A673 (cell line): ENCODE data around the gene SIM2. TPM values are rescaled to one million over a fixed set of nuclear protein-coding genes. Genes with fewer than 3 reads are reported as not detected.

Source experiments
- BruUV-seq: library from RNA; stranded (reverse); fragments of 400-500 nt; replicated peaks from 2 replicates; lab custom pipeline; 2021; lab: Mats Ljungman, UMichigan
- CTCF ChIA-PET: fragments of 300-600 bp; sonication (Branson Sonifier 250); formaldehyde crosslinking; loops from one replicate; lab custom pipeline; 2022; ENCODE audit warnings: antibody characterized with exemption; lab: Charles Lee
- POLR2A ChIA-PET: fragments of 300-600 bp; sonication (Branson Sonifier 250); formaldehyde crosslinking; loops from one replicate; lab custom pipeline; 2022; ENCODE audit warnings: antibody characterized with exemption; ENCODE audit not compliant: low non-redundant PET; lab: Charles Lee
- DNase-seq: peaks from one replicate; pipeline ENCODE4 v3.0.0-alpha.2; 2015; ENCODE audit warnings: low spot score
- H3K27ac ChIP-seq: fragments of 200-600 bp; sonication (generic); 2 replicates; pipeline ENCODE4 v1.5.1; 2016; ENCODE audit warnings: mixed run types, low read depth, mild to moderate bottlenecking, mixed read lengths, antibody characterized with exemption, low read length; ENCODE audit not compliant: poor library complexity, severe bottlenecking
- H3K27me3 ChIP-seq: fragments of 200-600 bp; sonication (generic); replicated peaks from 2 replicates; pipeline ENCODE4 v1.6.1; 2017; ENCODE audit warnings: mixed run types, low read depth, mild to moderate bottlenecking, mixed read lengths, antibody characterized with exemption, low read length; ENCODE audit not compliant: insufficient read depth, poor library complexity
- H3K36me3 ChIP-seq: fragments of 200-600 bp; sonication (generic); 2 replicates; pipeline ENCODE4 v1.6.1; 2016; ENCODE audit warnings: mixed run types, mild to moderate bottlenecking, mixed read lengths, antibody characterized with exemption, low read length; ENCODE audit not compliant: insufficient read depth, poor library complexity, severe bottlenecking
- H3K4me1 ChIP-seq: fragments of 200-600 bp; sonication (generic); 2 replicates; pipeline ENCODE4 v1.6.1; 2017; ENCODE audit warnings: mixed run types, mild to moderate bottlenecking, mixed read lengths, antibody characterized with exemption, low read length; ENCODE audit not compliant: insufficient read depth, poor library complexity, severe bottlenecking
- H3K4me3 ChIP-seq: fragments of 200-600 bp; sonication (generic); 2 replicates; pipeline ENCODE4 v1.5.1; 2016; ENCODE audit warnings: low read depth, mixed run types, mild to moderate bottlenecking, mixed read lengths, low read length; ENCODE audit not compliant: poor library complexity, severe bottlenecking
- H3K9me3 ChIP-seq: fragments of 200-600 bp; sonication (generic); 2 replicates; pipeline ENCODE4 v1.6.1; 2016; ENCODE audit warnings: mixed run types, low read depth, mild to moderate bottlenecking, mixed read lengths, antibody characterized with exemption, low read length; ENCODE audit not compliant: poor library complexity, severe bottlenecking
- CTCF ChIP-seq: fragments of 300-800, 200-600 bp; sonication (generic); conservative IDR thresholded peaks from 2 replicates; pipeline ENCODE4 v1.5.1; 2017; ENCODE audit warnings: low read depth, mild to moderate bottlenecking, antibody characterized with exemption, low read length, moderate library complexity, mixed read lengths
- EZH2 ChIP-seq: fragments of 200-600 bp; sonication (generic); IDR thresholded peaks from 2 replicates; pipeline ENCODE4 v1.6.1; 2017; ENCODE audit warnings: borderline replicate concordance, low read depth, mild to moderate bottlenecking, mixed read lengths, antibody characterized with exemption, low read length; ENCODE audit not compliant: poor library complexity, severe bottlenecking
- intact Hi-C: fragments of 100-400 bp; cut with micrococcal nuclease; formaldehyde crosslinking; loops from one replicate; pipeline ENCODE4 v1.10.0; 2022; ENCODE audit not compliant: unreplicated experiment
- total RNA-seq: library from RNA; stranded (reverse); gene quantifications from 2 replicates; pipeline ENCODE4 v1.2.3, GENCODE V29; 2021

Gene SIM2
- total RNA-seq, 1 experiment from 2014 or later: 42.7 TPM

GRCh38 chr21:36722370-36723368, 23.8 kb downstream of the SIM2 start:
- Histone ChIP-seq H3K4me1 (peaks cover 15% of the 10 kb centered on the region), H3K4me3 (no peak overlapping the region), H3K27me3 (no peaks in the 10 kb centered on the region), H3K36me3 (peaks cover 49% of the 10 kb centered on the region), H3K9me3 (no peaks in the 10 kb centered on the region), H3K27ac (no peak overlapping the region)
- DNase-seq: no peak
- TF ChIP-seq CTCF (no peak), EZH2 (no peak)
- ChIA-PET POLR2A (no interaction called here), CTCF (no interaction called here)
- intact Hi-C loops: no loop called here
- no TSS peak for BruUV-seq

- no TSS peak for BruUV-seq
- peaks cover 47% of the 10 kb centered on the region for H3K36me3 ChIP-seq
- H3K27me3 ChIP-seq: no peaks in the 10 kb centered on the region
- H3K27ac ChIP-seq: no peak overlapping the region
- no peak overlapping the region for H3K4me3 ChIP-seq
- TF ChIP-seq CTCF (no peak), EZH2 (no peak)
- ChIA-PET CTCF (no interaction called here), POLR2A (no interaction called here)
- intact Hi-C loops: no loop called here
- peaks cover 8% of the 10 kb centered on the region for H3K4me1 ChIP-seq
- no peak for DNase-seq
- no peaks in the 10 kb centered on the region for H3K9me3 ChIP-seq
These were observed 24.5 kb downstream of the SIM2 start for GRCh38 chr21:36723371-36723881.

- Histone ChIP-seq H3K4me3 (no peak overlapping the region), H3K9me3 (no peaks in the 10 kb centered on the region), H3K36me3 (peaks cover 39% of the 10 kb centered on the region), H3K27ac (no peak overlapping the region), H3K4me1 (no peaks in the 10 kb centered on the region), H3K27me3 (no peaks in the 10 kb centered on the region)
- intact Hi-C loops: no loop called here
- CTCF ChIA-PET: no interaction called here
- DNase-seq: no peak
- TF ChIP-seq EZH2 (no peak), CTCF (no peak)
- POLR2A ChIA-PET: no interaction called here
- BruUV-seq: no TSS peak
These were observed 25.7 kb downstream of the SIM2 start for GRCh38 chr21:36724660-36725059.
